ENCODE results near the gene CATSPERZ. TPM values are rescaled to one million over a fixed set of nuclear protein-coding genes. Genes with fewer than 3 reads are reported as not detected.

The CATSPERZ gene
- total and polyA plus RNA-seq, 8 donors, result 0.27 to 1.5 (median 0.51) TPM; not detected in 5

GRCh38 chr11:64278576-64279190 is 21.5 kb upstream of the CATSPERZ start:
- Histone ChIP-seq H3K4me1 (peaks cover 1 to 5% (median 2%) of the 10 kb centered on the region in 3 donors), H3K27me3 (no peaks in the 10 kb centered on the region), H3K4me3 (no peak overlapping the region), H3K27ac (no peak overlapping the region), H3K36me3 (no peaks in the 10 kb centered on the region), H3K9me3 (no peaks in the 10 kb centered on the region)
- no peak for ATAC-seq
- intact Hi-C loops (cut with DNase I), result no loop called here
- no peak for TF ChIP-seq CTCF (IDR thresholded peaks at IDR 0.05)
- WGBS, 2 donors, result 80 to 81% methylated on average over 8 of the region's 8 CpGs
- no peak for FAIRE-seq
- DNase-seq, result peak in 1 of 6 donors; percentile 43

DNA sequence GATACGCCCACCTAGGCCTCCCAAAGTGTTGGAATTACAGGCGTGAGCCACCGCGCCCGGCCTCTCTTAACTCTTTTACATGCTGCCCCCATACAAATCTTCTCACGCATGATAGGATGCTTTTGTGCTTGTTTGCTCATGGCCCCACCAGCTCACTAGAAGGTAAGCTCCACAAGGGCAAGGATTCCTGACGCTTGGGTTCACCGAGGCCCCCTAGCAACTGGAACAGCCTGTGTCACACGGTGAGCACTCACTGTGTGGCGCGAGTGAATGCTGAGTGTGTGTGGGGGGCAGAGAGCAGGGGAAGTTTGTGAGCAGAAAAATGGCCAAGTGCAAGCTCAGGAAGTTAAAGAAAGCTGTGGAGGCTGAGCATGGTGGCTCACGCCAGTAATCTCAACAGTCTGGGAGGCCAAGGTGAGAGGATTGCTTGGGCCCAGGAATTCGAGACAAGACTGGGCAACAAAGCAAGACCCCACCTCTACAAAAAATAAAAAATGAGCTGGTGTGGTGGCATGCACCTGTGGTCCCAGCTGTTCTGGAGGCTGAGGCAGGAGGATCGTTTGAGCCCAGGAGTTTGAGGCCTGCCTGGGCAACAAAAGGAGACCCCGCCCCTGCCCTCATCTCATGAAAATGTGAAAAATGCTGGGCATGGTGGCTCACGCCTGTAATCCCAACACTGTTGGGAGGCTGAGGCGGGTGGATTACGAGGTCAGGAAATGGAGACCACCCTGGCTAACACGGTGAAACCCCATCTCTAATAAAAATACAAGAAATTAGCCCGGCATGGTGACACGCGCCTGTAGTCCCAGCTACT is 18.0 kb upstream of the CATSPERZ start:
- 93 to 96% methylated on average over 22 of the region's 22 CpGs for WGBS, 2 donors
- peak in 1 of 6 donors; percentile 20 for DNase-seq

GRCh38 chr11:64283092-64283491 is 17.1 kb upstream of the CATSPERZ start:
- no peak for TF ChIP-seq CTCF (IDR thresholded peaks at IDR 0.05)
- Histone ChIP-seq H3K27me3 (no peaks in the 10 kb centered on the region), H3K4me3 (no peak overlapping the region), H3K4me1 (peaks cover 13 to 14% (median 14%) of the 10 kb centered on the region in 3 donors), H3K36me3 (no peaks in the 10 kb centered on the region), H3K27ac (no peak overlapping the region), H3K9me3 (no peaks in the 10 kb centered on the region)
- ATAC-seq (no peak), FAIRE-seq (no peak), DNase-seq (no peak)
- 93% methylated on average over 3 of the region's 3 CpGs for WGBS, 2 donors
- intact Hi-C loops (cut with DNase I), result no loop called here

More for the DNA sequence above, 18.0 kb upstream of the CATSPERZ start:
- intact Hi-C loops (cut with DNase I), result no loop called here
- H3K4me1 ChIP-seq, result peaks cover 13 to 14% (median 14%) of the 10 kb centered on the region in 3 donors
- no peaks in the 10 kb centered on the region for H3K9me3 ChIP-seq
- no peak for TF ChIP-seq CTCF (IDR thresholded peaks at IDR 0.05)
- FAIRE-seq (no peak), ATAC-seq (no peak)
- no peak overlapping the region for H3K4me3 ChIP-seq
- H3K36me3 ChIP-seq, result no peaks in the 10 kb centered on the region
- no peak overlapping the region for H3K27ac ChIP-seq
- no peaks in the 10 kb centered on the region for H3K27me3 ChIP-seq

- FAIRE-seq (no peak), DNase-seq (peak; percentile 93 to 98 (median 96)), ATAC-seq (peak; percentile 82 to 94 (median 91))
- no peak for TF ChIP-seq CTCF (IDR thresholded peaks at IDR 0.05)
- peak within 1 kb of the TSS; percentile 80 to 92 (median 88) for H3K27ac ChIP-seq
- no peaks in the 10 kb centered on the region for H3K36me3 ChIP-seq
- no peaks in the 10 kb centered on the region for H3K27me3 ChIP-seq
- peak within 1 kb of the TSS; percentile 53 to 91 (median 80) for H3K4me3 ChIP-seq
- no peaks in the 10 kb centered on the region for H3K9me3 ChIP-seq
- H3K4me1 ChIP-seq, result peaks cover 13 to 14% (median 14%) of the 10 kb centered on the region in 3 donors
- 2% methylated on average over 40 to 44 of the region's 44 CpGs for WGBS, 2 donors
- intact Hi-C loops (cut with DNase I), result no loop called here
Observed at GRCh38 chr11:64284048-64284961, 15.9 kb upstream of the CATSPERZ start, which contains the start of gene BAD. Gene BAD, minus strand, starts transcription at chr11:64284665. Its CDS starts 297 bp downstream, at chr11:64284368.

All from pancreas (tissue), 10 donors.